Ishikawa (cell line): ENCODE results near the gene CCDC175.

Experiments
- CEBPB ChIP-seq: IDR thresholded peaks from 2 replicates; pipeline ENCODE4 v1.6.1; 2012
- EGR1 ChIP-seq: IDR thresholded peaks from 2 replicates; pipeline ENCODE4 v1.6.1; 2012
- EP300 ChIP-seq: IDR thresholded peaks from 2 replicates; pipeline ENCODE4 v1.6.1; 2012; ENCODE audit warnings: borderline replicate concordance
- NFIC ChIP-seq: IDR thresholded peaks from 2 replicates; pipeline ENCODE4 v1.6.1; 2012
- RAD21 ChIP-seq: IDR thresholded peaks from 2 replicates; pipeline ENCODE4 v1.6.1; 2012; ENCODE audit warnings: low read depth
- TCF12 ChIP-seq: IDR thresholded peaks from 2 replicates; pipeline ENCODE4 v1.6.1; 2012; ENCODE audit warnings: low read depth
- ZBTB7A ChIP-seq: IDR thresholded peaks from 2 replicates; pipeline ENCODE4 v1.6.1; 2012; ENCODE audit warnings: low read depth
- TF ChIP-seq, protein P1 (sequence below): IDR thresholded peaks from 2 replicates; pipeline ENCODE4 v1.6.1; 2012

- TF ChIP-seq NFIC: no peak
- TF ChIP-seq EGR1: no peak
- TF ChIP-seq EP300: no peak
- TF ChIP-seq, protein P1, sequence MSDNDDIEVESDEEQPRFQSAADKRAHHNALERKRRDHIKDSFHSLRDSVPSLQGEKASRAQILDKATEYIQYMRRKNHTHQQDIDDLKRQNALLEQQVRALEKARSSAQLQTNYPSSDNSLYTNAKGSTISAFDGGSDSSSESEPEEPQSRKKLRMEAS: no peak
- TF ChIP-seq RAD21: no peak
- no peak for TF ChIP-seq CEBPB
- TF ChIP-seq TCF12: no peak
- no peak for TF ChIP-seq ZBTB7A
These were observed 7.1 kb upstream of the CCDC175 start for GRCh38 chr14:59583755-59584154.
